IMR-90 (cell line): ENCODE results near the gene PLPP6. TPM values are rescaled to one million over a fixed set of nuclear protein-coding genes. Genes with fewer than 3 reads are reported as not detected.

Experiments used
- ATAC-seq: fragments of 200-7000 bp; cut with Tn5 transposase; 2 replicates; pipeline ENCODE4 v1.9.1; 2020; ENCODE audit warnings: low read depth, mild to moderate bottlenecking, moderate library complexity
- BruUV-seq: library from RNA; stranded (reverse); fragments of 400-500 nt; replicated peaks from 2 replicates; lab custom pipeline; 2021; lab: Mats Ljungman, UMichigan
- CTCF ChIA-PET: fragments of 300-600 bp; formaldehyde crosslinking; extraction: SDS; loops from one replicate; lab custom pipeline; 2021; ENCODE audit warnings: antibody characterized with exemption; lab: Yijun Ruan, JAX
- POLR2A ChIA-PET: fragments of 300-600 bp; sonication (Branson Sonifier 250); formaldehyde crosslinking; loops from one replicate; lab custom pipeline; 2022; ENCODE audit warnings: antibody characterized with exemption; ENCODE audit not compliant: unreplicated experiment; lab: Charles Lee
- DNase-seq: peaks from one replicate; pipeline ENCODE4 v3.0.0; 2013
- H2AFZ ChIP-seq: replicated peaks from 2 replicates; pipeline ENCODE3; 2013; ENCODE audit warnings: low read length, mild to moderate bottlenecking; ENCODE audit not compliant: poor library complexity
- H2AK5ac ChIP-seq: 2 replicates; pipeline ENCODE4 v1.6.1; 2013; ENCODE audit warnings: low read depth, low read length, inconsistent platforms
- H2AK9ac ChIP-seq: replicated peaks from 2 replicates; pipeline ENCODE3; 2013; ENCODE audit warnings: mild to moderate bottlenecking, low read depth, low read length, moderate library complexity; ENCODE audit not compliant: poor library complexity
- H2BK120ac ChIP-seq: 2 replicates; pipeline ENCODE4 v1.6.1; 2013; ENCODE audit warnings: low read depth, low read length, inconsistent platforms
- H2BK15ac ChIP-seq: 3 replicates; pipeline ENCODE4 v1.6.1; 2013; ENCODE audit warnings: low read depth, low read length, inconsistent platforms
- H2BK20ac ChIP-seq: 2 replicates; pipeline ENCODE4 v1.6.1; 2013; ENCODE audit warnings: low read depth, mild to moderate bottlenecking, inconsistent platforms, low read length, moderate library complexity
- H2BK5ac ChIP-seq: 2 replicates; pipeline ENCODE4 v1.6.1; 2013; ENCODE audit warnings: mild to moderate bottlenecking, low read depth, low read length, inconsistent platforms; ENCODE audit not compliant: poor library complexity, severe bottlenecking
- H3K14ac ChIP-seq: replicated peaks from 2 replicates; pipeline ENCODE4 v1.6.1; 2013; ENCODE audit warnings: low read depth, low read length, inconsistent platforms
- H3K18ac ChIP-seq: 2 replicates; pipeline ENCODE4 v1.6.1; 2013; ENCODE audit warnings: low read depth, low read length, control low read depth
- H3K23ac ChIP-seq: 2 replicates; pipeline ENCODE4 v1.6.1; 2013; ENCODE audit warnings: low read depth, low read length, inconsistent platforms
- H3K27ac ChIP-seq: 2 replicates; pipeline ENCODE4 v1.5.1; 2013; ENCODE audit warnings: mild to moderate bottlenecking, control low read depth, low read length; ENCODE audit not compliant: insufficient read depth
- H3K27me3 ChIP-seq: 2 replicates; pipeline ENCODE4 v1.6.1; 2013; ENCODE audit warnings: low read length; ENCODE audit not compliant: control insufficient read depth, insufficient read depth
- H3K36me3 ChIP-seq: 2 replicates; pipeline ENCODE4 v1.6.1; 2013; ENCODE audit warnings: low read length, mixed read lengths; ENCODE audit not compliant: control insufficient read depth, insufficient read depth
- H3K4ac ChIP-seq: 2 replicates; pipeline ENCODE4 v1.6.1; 2013; ENCODE audit warnings: low read depth, low read length, inconsistent platforms
- H3K4me1 ChIP-seq: 2 replicates; pipeline ENCODE4 v1.6.1; 2013; ENCODE audit warnings: low read length, mixed read lengths; ENCODE audit not compliant: control insufficient read depth, insufficient read depth
- H3K4me2 ChIP-seq: 2 replicates; pipeline ENCODE4 v1.6.1; 2013; ENCODE audit warnings: low read depth, mild to moderate bottlenecking, control low read depth, low read length, moderate library complexity
- H3K4me3 ChIP-seq: 2 replicates; pipeline ENCODE4 v1.5.1; 2013; ENCODE audit warnings: low read depth, mild to moderate bottlenecking, control low read depth, low read length, moderate library complexity; ENCODE audit not compliant: insufficient read depth
- H3K56ac ChIP-seq: 2 replicates; pipeline ENCODE4 v1.6.1; 2013; ENCODE audit warnings: low read length, inconsistent platforms; ENCODE audit not compliant: insufficient read depth; ENCODE audit errors: extremely low read depth
- H3K79me1 ChIP-seq, 2 experiments: 2 replicates each; pipeline ENCODE4 v1.6.1; 2013; ENCODE audit warnings: low read length in 2 of 2, inconsistent platforms in 1 of 2, low read depth in 1 of 2
- H3K9ac ChIP-seq: 2 replicates; pipeline ENCODE4 v1.6.1; 2013; ENCODE audit warnings: low read depth, low read length, control low read depth
- H3K9me1 ChIP-seq: 2 replicates; pipeline ENCODE4 v1.6.1; 2013; ENCODE audit warnings: low read length, inconsistent platforms; ENCODE audit not compliant: insufficient read depth
- H3K9me3 ChIP-seq: 2 replicates; pipeline ENCODE4 v1.6.1; 2013; ENCODE audit warnings: low read length; ENCODE audit not compliant: control insufficient read depth, insufficient read depth
- H4K20me1 ChIP-seq: 2 replicates; pipeline ENCODE4 v1.6.1; 2013; ENCODE audit warnings: low read length, inconsistent platforms; ENCODE audit not compliant: insufficient read depth
- H4K5ac ChIP-seq: 2 replicates; pipeline ENCODE4 v1.6.1; 2013; ENCODE audit warnings: mild to moderate bottlenecking, low read depth, low read length, control low read depth
- H4K8ac ChIP-seq, 2 experiments: 2 replicates each; pipeline ENCODE4 v1.6.1; 2013; ENCODE audit warnings: low read depth in 2 of 2, low read length in 2 of 2, control low read depth in 1 of 2, inconsistent platforms in 1 of 2
- H4K91ac ChIP-seq: 2 replicates; pipeline ENCODE4 v1.6.1; 2013; ENCODE audit warnings: low read depth, low read length, inconsistent platforms; ENCODE audit not compliant: insufficient read depth
- CEBPB ChIP-seq: IDR thresholded peaks from 2 replicates; pipeline ENCODE4 v1.6.1; 2012; ENCODE audit warnings: low read depth, low read length, improper control_type of control experiment
- CHD1 ChIP-seq: IDR thresholded peaks from 2 replicates; pipeline ENCODE4 v1.6.1; 2012; ENCODE audit warnings: low read depth, low read length, improper control_type of control experiment
- MAFK ChIP-seq: IDR thresholded peaks from 2 replicates; pipeline ENCODE4 v1.6.1; 2012; ENCODE audit warnings: low read depth, low read length, improper control_type of control experiment
- POLR2A ChIP-seq: IDR thresholded peaks from 2 replicates; pipeline ENCODE4 v1.6.1; 2012; ENCODE audit warnings: mild to moderate bottlenecking, low read depth, low read length
- RCOR1 ChIP-seq: IDR thresholded peaks from 2 replicates; pipeline ENCODE4 v1.6.1; 2012; ENCODE audit warnings: mild to moderate bottlenecking, low read length, improper control_type of control experiment; ENCODE audit not compliant: insufficient replicate concordance
- WGBS, 2 experiments: methylation state at CpG; one replicate each; pipeline versions ENCODE4 v1.1.5 to v1.1.7; 2013; ENCODE audit warnings: missing lambda C conversion rate in 2 of 2; ENCODE audit not compliant: insufficient read length in 1 of 2; ENCODE audit errors: extremely low coverage in 2 of 2; 5-methylcytosine and 5-hydroxymethylcytosine counted together
- dilution Hi-C: fragments of 300-500 bp; cut with HindIII; formaldehyde crosslinking; loops from one replicate; pipeline ENCODE4 v1.14.3; 2018; ENCODE audit warnings: low sequenced_read_pairs; ENCODE audit not compliant: unreplicated experiment
- in situ Hi-C: fragments of 300-500 bp; cut with MboI; formaldehyde crosslinking; loops from 3 replicates; pipeline ENCODE4 v1.14.3; 2019; ENCODE audit warnings: low sequenced_read_pairs, inconsistent platforms, mixed read lengths
- intact Hi-C: fragments of 100-400 bp; cut with micrococcal nuclease; formaldehyde crosslinking; loops from 2 replicates; pipeline ENCODE4 v1.10.0; 2022
- polyA plus RNA-seq, 3 experiments: library from polyadenylated mRNA; depleted of rRNA; stranded (reverse); fragments of >200 nt; gene quantifications; 2 replicates each; pipeline ENCODE4 v1.2.3, GENCODE V29; 2012; ENCODE audit warnings: low replicate concordance in 1 of 3
- total RNA-seq: library from RNA; depleted of rRNA; stranded (reverse); fragments of >200 nt; gene quantifications from 2 replicates; pipeline ENCODE4 v1.2.3, GENCODE V29; 2012; rRNA removed
- TF ChIP-seq, protein P1 (sequence below): conservative IDR thresholded peaks from 2 replicates; pipeline ENCODE4 v1.5.1; 2012; ENCODE audit warnings: mild to moderate bottlenecking, low read depth, low read length, improper control_type of control experiment

Gene PLPP6
- total and polyA plus RNA-seq, 2 of the 4 experiments (the other 2 are of a cell fraction) = 3.4 to 5.9 TPM

DNA sequence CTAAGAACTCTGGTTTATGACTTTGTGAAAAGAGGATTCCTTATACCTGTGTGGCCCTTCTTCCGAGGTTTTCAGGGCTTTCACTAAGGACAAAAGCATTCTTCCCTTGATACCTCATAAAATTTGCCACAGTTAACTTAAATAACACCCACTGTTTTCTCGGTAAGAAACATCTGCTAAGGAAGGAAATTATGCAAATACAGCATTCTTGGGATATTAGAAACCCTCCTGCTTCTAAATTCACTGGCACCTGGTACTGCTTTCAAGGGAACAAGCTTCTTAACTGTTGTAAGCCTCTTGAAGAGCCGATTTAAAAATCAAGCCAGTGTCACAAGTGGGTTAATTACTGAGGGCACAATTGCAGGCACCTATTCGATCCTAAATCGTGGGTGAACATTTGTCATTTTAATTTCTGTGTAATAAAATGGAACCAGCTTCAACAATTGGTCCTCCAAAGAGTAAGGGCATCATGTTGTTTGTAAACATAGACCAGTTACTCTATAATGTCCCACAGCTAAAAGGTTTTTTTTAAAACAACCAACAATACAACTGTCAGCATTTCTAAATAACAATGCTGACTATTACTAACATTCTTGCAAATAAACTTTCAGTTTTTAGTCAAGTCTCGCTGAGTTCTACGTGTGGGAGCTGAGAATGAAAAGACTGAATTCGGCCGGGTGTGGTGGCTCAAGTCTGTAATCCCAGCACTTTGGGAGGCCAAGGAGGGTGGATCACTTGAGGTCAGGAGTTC, 52.3 kb downstream of the PLPP6 start:
- Histone ChIP-seq H3K27me3 (no peaks in the 10 kb centered on the region), H4K91ac (no peak overlapping the region), H3K4me3 (no peak overlapping the region), H3K23ac (no peak overlapping the region), H3K9me1 (no peaks in the 10 kb centered on the region; the same call in 1 of the 2 replicates), H3K56ac (no peak overlapping the region), H3K9ac (no peak overlapping the region), H2BK20ac (no peak overlapping the region), H2BK120ac (no peak overlapping the region), H3K14ac (no peak overlapping the region), H3K4ac (no peak overlapping the region), H2BK15ac (no peak overlapping the region), H3K4me1 (no peaks in the 10 kb centered on the region), H4K8ac (no peak overlapping the region), H3K4me2 (no peak overlapping the region), H3K27ac (no peak overlapping the region), H2AK5ac (no peak overlapping the region), H3K9me3 (no peaks in the 10 kb centered on the region), H2AK9ac (no peak overlapping the region), H3K18ac (no peak overlapping the region), H3K36me3 (peaks cover 28% of the 10 kb centered on the region), H3K79me1 (no peaks in the 10 kb centered on the region; a peak in 2 of 4 replicates), H2AFZ (no peak overlapping the region), H4K5ac (no peak overlapping the region), H2BK5ac (peak overlapping the region; percentile 28), H4K20me1 (no peaks in the 10 kb centered on the region)
- no CpG with 5 or more reads among the region's 9 CpGs for WGBS, 2 experiments
- ATAC-seq (peak; percentile 54), DNase-seq (peak; percentile 50)
- intact Hi-C loops (loop anchor here (1.0 kb wide), 1 partner anchor 9 kb away; no protein-coding TSS in a partner anchor), dilution Hi-C loops (no loop called here), in situ Hi-C loops (no loop called here)
- TF ChIP-seq CHD1 (no peak), CEBPB (no peak), POLR2A (no peak), RCOR1 (no peak), MAFK (peak; percentile 35; the same call in 1 of the 2 replicates)
- TF ChIP-seq, protein P1, sequence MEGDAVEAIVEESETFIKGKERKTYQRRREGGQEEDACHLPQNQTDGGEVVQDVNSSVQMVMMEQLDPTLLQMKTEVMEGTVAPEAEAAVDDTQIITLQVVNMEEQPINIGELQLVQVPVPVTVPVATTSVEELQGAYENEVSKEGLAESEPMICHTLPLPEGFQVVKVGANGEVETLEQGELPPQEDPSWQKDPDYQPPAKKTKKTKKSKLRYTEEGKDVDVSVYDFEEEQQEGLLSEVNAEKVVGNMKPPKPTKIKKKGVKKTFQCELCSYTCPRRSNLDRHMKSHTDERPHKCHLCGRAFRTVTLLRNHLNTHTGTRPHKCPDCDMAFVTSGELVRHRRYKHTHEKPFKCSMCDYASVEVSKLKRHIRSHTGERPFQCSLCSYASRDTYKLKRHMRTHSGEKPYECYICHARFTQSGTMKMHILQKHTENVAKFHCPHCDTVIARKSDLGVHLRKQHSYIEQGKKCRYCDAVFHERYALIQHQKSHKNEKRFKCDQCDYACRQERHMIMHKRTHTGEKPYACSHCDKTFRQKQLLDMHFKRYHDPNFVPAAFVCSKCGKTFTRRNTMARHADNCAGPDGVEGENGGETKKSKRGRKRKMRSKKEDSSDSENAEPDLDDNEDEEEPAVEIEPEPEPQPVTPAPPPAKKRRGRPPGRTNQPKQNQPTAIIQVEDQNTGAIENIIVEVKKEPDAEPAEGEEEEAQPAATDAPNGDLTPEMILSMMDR = no peak
- POLR2A ChIA-PET = no interaction called here
- no TSS peak for BruUV-seq
- CTCF ChIA-PET = interaction anchor here (1.0 kb wide), 1 partner anchor 215 kb away, joined by 3 read pairs; no protein-coding TSS in a partner anchor

Other genes with a start within 250 kb of the PLPP6 start
- gene SLC1A1, start 171.8 kb upstream of the PLPP6 start, total RNA-seq = 3.9 and 4.1 TPM in 2 replicates
- gene SLC1A1, start 171.8 kb upstream of the PLPP6 start, polyA plus RNA-seq (2012; rRNA removed) = 1.7 and 2.2 TPM in 2 replicates
- gene SPATA6L, start 4.2 kb downstream of the PLPP6 start, total RNA-seq = 0.18 and 0.28 TPM in 2 replicates
- gene SPATA6L, start 4.2 kb downstream of the PLPP6 start, polyA plus RNA-seq (2012; rRNA removed) = 0.60 and 0.84 TPM in 2 replicates
- 6.6 and 12.8 TPM in 2 replicates for gene CDC37L1, start 17.3 kb downstream of the PLPP6 start, total RNA-seq
- gene CDC37L1, start 17.3 kb downstream of the PLPP6 start, polyA plus RNA-seq (2012; rRNA removed) = 6.5 and 7.3 TPM in 2 replicates
- gene AK3, start 78.9 kb downstream of the PLPP6 start, total RNA-seq = 24.7 and 33.3 TPM in 2 replicates
- 20.2 and 26.2 TPM in 2 replicates for gene AK3, start 78.9 kb downstream of the PLPP6 start, polyA plus RNA-seq (2012; rRNA removed)
- gene RCL1, start 130.7 kb downstream of the PLPP6 start, total RNA-seq = 13.8 and 14.7 TPM in 2 replicates
- 11.4 and 12.3 TPM in 2 replicates for gene RCL1, start 130.7 kb downstream of the PLPP6 start, polyA plus RNA-seq (2012; rRNA removed)